Hematopoietic multipotent progenitor cell treated with erythropoietin and hydrocortisone succinate and interleukin-3 and kit ligand, for 6 days (in vitro differentiated cells): ENCODE results near the gene ARHGEF5.
"Not testable (repeated sequence)": the region's sequence is repeated elsewhere in the genome, so short reads cannot be mapped to it uniquely, and the experiment has no call there.

Experiments
- DNase-seq: peaks from one replicate; pipeline ENCODE4 v3.0.0-alpha.2; 2015

The ARHGEF5 gene

GRCh38 chr7:144355176-144355822 lies at the start of gene ARHGEF5:
Gene ARHGEF5, plus strand, starts transcription at chr7:144355402. Its CDS starts 7,268 bp downstream, at chr7:144362670.
- not testable (repeated sequence) for DNase-seq

GRCh38 chr7:144309702-144310101 lies 45.5 kb upstream of the ARHGEF5 start:
- not testable (repeated sequence) for DNase-seq

- DNase-seq = not testable (repeated sequence)
Measured at GRCh38 chr7:144311218-144311617, 44.0 kb upstream of the ARHGEF5 start.

- DNase-seq = not testable (repeated sequence)
Measured at GRCh38 chr7:144311872-144312469, 43.2 kb upstream of the ARHGEF5 start, which contains the start of gene OR2A1. Gene OR2A1, plus strand, starts transcription at chr7:144312419. Its CDS starts 5,706 bp downstream, at chr7:144318125.

GRCh38 chr7:144317537-144317936 lies 37.7 kb upstream of the ARHGEF5 start:
- not testable (repeated sequence) for DNase-seq

GRCh38 chr7:144319547-144319946 lies 35.7 kb upstream of the ARHGEF5 start:
- DNase-seq = not testable (repeated sequence)

GRCh38 chr7:144321677-144322206 lies 33.5 kb upstream of the ARHGEF5 start:
- not testable (repeated sequence) for DNase-seq

GRCh38 chr7:144323359-144323758 lies 31.8 kb upstream of the ARHGEF5 start:
- DNase-seq = not testable (repeated sequence)

- DNase-seq = not testable (repeated sequence)
Measured at GRCh38 chr7:144325868-144326267, 29.3 kb upstream of the ARHGEF5 start.

- DNase-seq = not testable (repeated sequence)
Measured at GRCh38 chr7:144330044-144330443, 25.2 kb upstream of the ARHGEF5 start.

GRCh38 chr7:144331221-144331995 lies 23.8 kb upstream of the ARHGEF5 start:
- DNase-seq = not testable (repeated sequence)

- not testable (repeated sequence) for DNase-seq
Measured at GRCh38 chr7:144331996-144332288, 23.3 kb upstream of the ARHGEF5 start.

GRCh38 chr7:144348625-144349024 lies 6.6 kb upstream of the ARHGEF5 start:
- not testable (repeated sequence) for DNase-seq

- peak; percentile 1 for DNase-seq
Measured at GRCh38 chr7:144351667-144352066, 3.5 kb upstream of the ARHGEF5 start.

GRCh38 chr7:144356185-144356584 lies 983 bp downstream of the ARHGEF5 start:
- DNase-seq = not testable (repeated sequence)

- not testable (repeated sequence) for DNase-seq
Measured at GRCh38 chr7:144356860-144357259, 1.7 kb downstream of the ARHGEF5 start.

GRCh38 chr7:144362061-144362460 lies 6.9 kb downstream of the ARHGEF5 start:
- DNase-seq = not testable (repeated sequence)

GRCh38 chr7:144365523-144365922 lies 10.3 kb downstream of the ARHGEF5 start:
- DNase-seq = not testable (repeated sequence)

- DNase-seq = not testable (repeated sequence)
Measured at GRCh38 chr7:144367250-144367649, 12.0 kb downstream of the ARHGEF5 start.

GRCh38 chr7:144369221-144369620 lies 14.0 kb downstream of the ARHGEF5 start:
- not testable (repeated sequence) for DNase-seq

GRCh38 chr7:144378651-144379050 lies 23.4 kb downstream of the ARHGEF5 start:
- no peak for DNase-seq

- DNase-seq = no peak
Measured at GRCh38 chr7:144379776-144380384, 24.7 kb downstream of the ARHGEF5 start.

- DNase-seq = no peak
Measured at GRCh38 chr7:144384071-144384470, 28.9 kb downstream of the ARHGEF5 start.
